Left ventricle myocardium inferior (tissue), 1 donor: Measurements from ENCODE around the gene PDPN. TPM values are rescaled to one million over a fixed set of nuclear protein-coding genes. Genes with fewer than 3 reads are reported as not detected.

ENCODE experiments used
- DNase-seq: peaks from one replicate; pipeline ENCODE4 v3.0.0-alpha.2; 2020
- H3K27ac ChIP-seq: fragments of 200-600 bp; replicated peaks from 2 replicates; pipeline ENCODE4 v1.8.0; 2021
- H3K27me3 ChIP-seq: fragments of 200-600 bp; 2 replicates; pipeline ENCODE4 v1.8.0; 2021; ENCODE audit warnings: low read depth
- H3K36me3 ChIP-seq: fragments of 200-600 bp; 2 replicates; pipeline ENCODE4 v1.8.0; 2021
- H3K4me1 ChIP-seq: fragments of 200-600 bp; 2 replicates; pipeline ENCODE4 v1.8.0; 2021
- H3K4me3 ChIP-seq: fragments of 200-600 bp; 2 replicates; pipeline ENCODE4 v1.8.0; 2021; ENCODE audit warnings: mild to moderate bottlenecking, moderate library complexity
- H3K9me3 ChIP-seq: fragments of 200-600 bp; replicated peaks from 2 replicates; pipeline ENCODE4 v1.8.0; 2021
- intact Hi-C: fragments of 100-400 bp; cut with micrococcal nuclease; formaldehyde crosslinking; loops from one replicate; pipeline ENCODE4 v1.11.0; 2022
- total RNA-seq: library from RNA; stranded (reverse); fragmentation: NEBNext Ultra II Directional; extraction: Animal tissue kit (Norgen Biotek cat#: 25700); gene quantifications from one replicate; pipeline ENCODE4 v1.2.1, GENCODE V29; 2021
- TF ChIP-seq, protein P1 (sequence below): fragments of 200-600 bp; IDR thresholded peaks from 2 replicates; pipeline ENCODE4 v1.8.0; 2021; ENCODE audit warnings: antibody characterized with exemption, mild to moderate bottlenecking, borderline replicate concordance
- donor health status: DM: no; HTN: yes; CAD: no; lungs with severe emphysema.

The PDPN gene
- total RNA-seq, 1 donor from 2014 or later, result 16.7 TPM

DNA sequence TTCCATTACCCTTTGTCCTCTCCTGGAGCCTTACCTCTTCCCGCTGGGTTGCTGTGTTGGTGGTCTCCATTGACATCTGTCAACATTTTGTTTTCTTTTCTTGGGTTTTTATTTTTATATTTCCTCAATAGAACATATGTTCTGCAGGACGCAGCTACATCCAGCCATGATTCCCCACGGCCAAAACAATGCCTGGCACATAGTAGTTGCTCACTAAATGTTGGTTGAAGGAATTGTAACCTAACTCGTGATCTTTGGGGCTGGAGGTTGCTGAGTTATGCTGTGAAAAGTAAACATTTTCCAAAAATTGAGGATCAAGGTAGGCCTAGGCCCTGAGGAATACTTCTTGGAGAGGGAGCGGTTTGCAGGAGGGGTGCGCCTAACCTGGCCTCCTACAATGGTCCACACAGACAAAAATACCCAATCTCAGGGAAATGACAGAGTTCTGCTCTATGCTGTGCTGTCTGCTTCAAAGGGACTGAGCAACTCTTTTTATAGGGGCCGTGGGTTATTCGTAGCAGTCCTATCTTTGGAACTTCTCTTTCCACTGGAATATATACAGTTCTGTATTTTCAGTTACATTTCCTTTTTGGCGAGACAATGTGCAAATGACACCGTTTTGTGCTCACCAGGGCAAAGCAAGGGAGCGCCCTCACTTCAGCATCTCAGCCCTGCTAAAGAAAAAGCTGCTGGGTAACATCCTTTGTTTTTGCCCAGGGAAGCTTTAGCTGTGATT is 1.4 kb downstream of the PDPN start:
- peaks cover 50% of the 10 kb centered on the region for H3K4me1 ChIP-seq
- peak overlapping the region; percentile 81 for H3K27ac ChIP-seq
- H3K4me3 ChIP-seq, result peak overlapping the region; percentile 72
- intact Hi-C loops, result no loop called here
- H3K9me3 ChIP-seq, result no peaks in the 10 kb centered on the region
- no peak for DNase-seq
- peaks cover 40% of the 10 kb centered on the region for H3K27me3 ChIP-seq
- no peaks in the 10 kb centered on the region for H3K36me3 ChIP-seq
- TF ChIP-seq, protein P1, sequence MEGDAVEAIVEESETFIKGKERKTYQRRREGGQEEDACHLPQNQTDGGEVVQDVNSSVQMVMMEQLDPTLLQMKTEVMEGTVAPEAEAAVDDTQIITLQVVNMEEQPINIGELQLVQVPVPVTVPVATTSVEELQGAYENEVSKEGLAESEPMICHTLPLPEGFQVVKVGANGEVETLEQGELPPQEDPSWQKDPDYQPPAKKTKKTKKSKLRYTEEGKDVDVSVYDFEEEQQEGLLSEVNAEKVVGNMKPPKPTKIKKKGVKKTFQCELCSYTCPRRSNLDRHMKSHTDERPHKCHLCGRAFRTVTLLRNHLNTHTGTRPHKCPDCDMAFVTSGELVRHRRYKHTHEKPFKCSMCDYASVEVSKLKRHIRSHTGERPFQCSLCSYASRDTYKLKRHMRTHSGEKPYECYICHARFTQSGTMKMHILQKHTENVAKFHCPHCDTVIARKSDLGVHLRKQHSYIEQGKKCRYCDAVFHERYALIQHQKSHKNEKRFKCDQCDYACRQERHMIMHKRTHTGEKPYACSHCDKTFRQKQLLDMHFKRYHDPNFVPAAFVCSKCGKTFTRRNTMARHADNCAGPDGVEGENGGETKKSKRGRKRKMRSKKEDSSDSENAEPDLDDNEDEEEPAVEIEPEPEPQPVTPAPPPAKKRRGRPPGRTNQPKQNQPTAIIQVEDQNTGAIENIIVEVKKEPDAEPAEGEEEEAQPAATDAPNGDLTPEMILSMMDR, result no peak

DNA sequence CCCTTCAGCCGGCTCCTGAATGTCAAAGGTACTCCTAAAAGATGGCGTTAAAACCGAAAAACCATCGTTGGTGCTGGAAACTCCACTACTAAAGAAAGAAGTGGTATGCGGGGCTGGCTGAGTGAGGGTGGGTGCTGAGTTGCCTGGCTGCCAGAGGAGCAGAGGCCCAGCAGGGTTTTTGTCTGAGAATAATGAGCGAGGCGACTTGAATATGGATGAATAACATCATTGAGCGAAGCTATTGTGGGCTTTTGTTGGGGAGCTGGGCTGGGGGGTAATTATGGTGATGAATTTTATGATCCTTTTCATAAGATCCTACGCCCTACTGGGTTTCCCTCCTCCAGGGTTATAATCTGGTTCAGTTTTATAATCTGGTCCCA is 2.0 kb downstream of the PDPN start:
- intact Hi-C loops, result no loop called here
- peaks cover 40% of the 10 kb centered on the region for H3K27me3 ChIP-seq
- H3K4me3 ChIP-seq, result no peak overlapping the region
- H3K9me3 ChIP-seq, result no peaks in the 10 kb centered on the region
- DNase-seq, result no peak
- peaks cover 50% of the 10 kb centered on the region for H3K4me1 ChIP-seq
- peak overlapping the region; percentile 22 for H3K27ac ChIP-seq
- no peaks in the 10 kb centered on the region for H3K36me3 ChIP-seq
- TF ChIP-seq, protein P1, result no peak

DNA sequence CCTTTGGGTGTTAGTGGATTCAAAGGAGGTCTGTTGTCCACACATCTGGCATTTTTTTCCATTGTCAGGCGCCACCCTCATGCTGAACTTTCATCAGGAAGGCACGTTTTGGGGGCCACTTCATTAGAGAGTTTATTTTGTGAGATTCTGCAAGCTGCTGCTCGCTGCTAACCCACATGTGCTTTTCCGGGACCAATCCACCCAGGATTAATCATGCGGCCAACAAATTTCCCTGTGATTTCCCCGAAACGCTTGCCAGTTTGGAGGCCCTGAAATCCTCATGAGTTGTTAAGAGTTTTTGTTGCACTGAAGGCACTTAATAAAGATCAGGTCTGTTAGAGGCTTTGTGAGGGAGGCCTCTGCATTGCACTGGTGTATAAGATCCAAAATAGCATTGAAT is 2.4 kb downstream of the PDPN start:
- intact Hi-C loops, result no loop called here
- H3K27me3 ChIP-seq, result peaks cover 39% of the 10 kb centered on the region
- no peak for DNase-seq
- H3K27ac ChIP-seq, result peak overlapping the region; percentile 22
- peaks cover 1% of the 10 kb centered on the region for H3K36me3 ChIP-seq
- peaks cover 50% of the 10 kb centered on the region for H3K4me1 ChIP-seq
- TF ChIP-seq, protein P1, result no peak
- no peaks in the 10 kb centered on the region for H3K9me3 ChIP-seq
- H3K4me3 ChIP-seq, result no peak overlapping the region

DNA sequence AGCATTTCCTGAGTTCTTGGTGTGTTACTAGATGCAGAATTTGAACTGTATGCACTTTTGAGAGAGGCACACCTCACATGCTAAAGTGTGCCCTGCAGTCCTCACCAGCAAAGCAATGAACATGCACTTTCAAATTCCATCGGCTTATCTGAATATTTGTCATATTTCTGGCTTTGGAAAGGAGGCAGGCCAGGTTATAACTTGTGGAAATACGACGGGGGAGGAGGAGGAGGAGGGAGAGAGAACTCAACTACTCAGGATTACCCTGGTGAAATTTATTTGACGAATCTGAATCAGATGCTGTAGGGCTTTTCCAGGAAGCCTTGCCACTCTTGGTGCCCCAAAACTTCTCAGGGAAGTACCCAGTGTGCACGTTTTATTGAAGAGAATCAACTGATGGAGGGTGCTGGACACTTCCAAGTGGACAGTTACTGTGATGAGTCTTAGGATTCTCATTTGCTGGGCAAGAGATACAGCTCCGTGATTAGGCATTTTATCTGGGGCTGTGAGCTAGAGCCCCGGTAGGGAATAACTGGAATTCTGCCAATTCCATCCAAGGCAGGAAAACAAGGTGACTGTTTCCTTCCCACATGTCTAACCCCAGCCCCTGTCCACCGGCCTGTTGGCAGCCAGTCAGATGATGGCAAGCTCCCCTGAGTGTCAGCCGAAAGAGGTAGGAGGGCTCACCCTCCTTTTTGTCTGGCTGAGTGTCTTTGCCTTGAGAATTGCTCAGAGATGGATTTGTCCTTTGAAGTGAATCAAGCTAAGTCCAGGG is 3.8 kb downstream of the PDPN start:
- TF ChIP-seq, protein P1, result no peak
- H3K27ac ChIP-seq, result peak overlapping the region; percentile 39
- peaks cover 50% of the 10 kb centered on the region for H3K4me1 ChIP-seq
- intact Hi-C loops, result no loop called here
- H3K27me3 ChIP-seq, result peaks cover 27% of the 10 kb centered on the region
- H3K4me3 ChIP-seq, result no peak overlapping the region
- H3K9me3 ChIP-seq, result no peaks in the 10 kb centered on the region
- peaks cover 9% of the 10 kb centered on the region for H3K36me3 ChIP-seq
- no peak for DNase-seq

DNA sequence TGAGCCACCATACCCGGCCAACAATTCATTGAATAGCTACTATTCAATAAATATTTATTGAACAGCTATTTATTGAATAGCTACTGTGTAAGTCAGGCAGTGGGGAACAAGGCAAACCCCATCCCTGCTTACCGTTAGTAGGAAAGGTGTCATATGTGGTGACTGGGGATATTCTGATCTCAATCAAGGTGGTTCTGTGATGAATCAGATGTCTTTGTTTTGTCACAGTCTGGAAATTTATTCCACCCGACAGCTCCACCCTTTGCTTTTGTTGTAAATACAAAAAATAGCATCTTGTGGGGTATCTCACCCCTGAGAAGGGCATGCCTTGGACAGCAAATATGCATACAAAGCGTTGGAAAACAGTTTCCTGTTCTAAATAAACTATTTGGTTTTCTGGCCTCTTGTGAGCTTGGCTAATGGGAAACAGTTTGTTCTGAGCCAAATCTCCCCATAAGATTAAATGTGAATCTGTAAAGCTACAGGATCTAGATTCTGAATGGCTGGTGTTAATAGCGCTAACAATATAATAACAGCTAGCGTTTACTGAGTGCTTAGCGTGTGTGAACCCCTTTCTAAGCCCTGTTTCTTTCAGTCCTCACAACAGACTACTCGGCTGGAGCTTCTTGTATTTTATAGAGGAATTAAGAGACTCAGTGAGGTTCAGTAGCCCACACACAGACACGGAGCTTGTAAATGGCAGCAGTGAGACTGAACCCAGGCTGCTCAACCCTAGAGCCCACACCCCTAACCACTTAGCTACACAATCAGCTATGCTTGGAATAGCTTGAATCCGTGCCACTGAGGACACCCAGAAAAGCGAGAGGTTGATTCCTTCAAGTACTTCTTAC is 5.5 kb downstream of the PDPN start:
- no peaks in the 10 kb centered on the region for H3K9me3 ChIP-seq
- intact Hi-C loops, result no loop called here
- peaks cover 55% of the 10 kb centered on the region for H3K4me1 ChIP-seq
- no peak for DNase-seq
- peaks cover 14% of the 10 kb centered on the region for H3K27me3 ChIP-seq
- peaks cover 9% of the 10 kb centered on the region for H3K36me3 ChIP-seq
- H3K4me3 ChIP-seq, result no peak overlapping the region
- H3K27ac ChIP-seq, result no peak overlapping the region
- TF ChIP-seq, protein P1, result no peak
